GM19035 (cell line): ENCODE data around the gene FAM209A.
A peak's percentile ranks its signal among the peaks of the same experiment; 100 is the strongest.
"Not testable (repeated sequence)": the region's sequence is repeated elsewhere in the genome, so short reads cannot be mapped to it uniquely, and the experiment has no call there.

ENCODE experiments used
- ATAC-seq: cut with Tn5 transposase; IDR thresholded peaks from one replicate; pipeline ENCODE4 v1.9.1; 2021; ENCODE audit not compliant: unreplicated experiment

FAM209A gene

GRCh38 chr20:56537997-56538396, 13.5 kb downstream of the FAM209A start:
- ATAC-seq, result no peak

- no peak for ATAC-seq
These were observed 15.9 kb downstream of the FAM209A start for GRCh38 chr20:56540415-56540814.

GRCh38 chr20:56542489-56543030, 18.0 kb downstream of the FAM209A start:
- no peak for ATAC-seq

GRCh38 chr20:56551571-56551970, 27.0 kb downstream of the FAM209A start:
- no peak for ATAC-seq

- ATAC-seq, result no peak
These were observed 28.5 kb downstream of the FAM209A start for GRCh38 chr20:56552911-56553629.

GRCh38 chr20:56554869-56555268, 30.3 kb downstream of the FAM209A start:
- peak; percentile 84 for ATAC-seq

GRCh38 chr20:56558968-56559367, 34.4 kb downstream of the FAM209A start:
- ATAC-seq, result no peak

- ATAC-seq, result not testable (repeated sequence)
These were observed 40.0 kb downstream of the FAM209A start for GRCh38 chr20:56564526-56564925.

- ATAC-seq, result no peak
These were observed 41.0 kb downstream of the FAM209A start for GRCh38 chr20:56565511-56565910.

GRCh38 chr20:56566621-56567020, 42.1 kb downstream of the FAM209A start:
- ATAC-seq, result no peak

- ATAC-seq, result no peak
These were observed 46.3 kb downstream of the FAM209A start for GRCh38 chr20:56570832-56571231.

GRCh38 chr20:56572172-56572571, 47.6 kb downstream of the FAM209A start:
- no peak for ATAC-seq

GRCh38 chr20:56573986-56574385, 49.4 kb downstream of the FAM209A start:
- no peak for ATAC-seq

GRCh38 chr20:56574531-56575142, 50.1 kb downstream of the FAM209A start:
- no peak for ATAC-seq

GRCh38 chr20:56575157-56575556, 50.6 kb downstream of the FAM209A start:
- no peak for ATAC-seq
